Measurements from ENCODE around the gene IER3. TPM values are rescaled to one million over a fixed set of nuclear protein-coding genes. Genes with fewer than 3 reads are reported as not detected.

Gene IER3
- total and polyA plus RNA-seq, 2 of the 8 experiments (the other 6 are each of a cell fraction or from before 2014, with no cell fraction given): 11.9 to 26.5 TPM

- Histone ChIP-seq H2BK20ac (ENCODE audit: low read length) (no peak overlapping the region), H3K27me3 (replicated peaks in 1 of 4; ENCODE audit: control insufficient read depth in 3 of 4, extremely low read depth in 1 of 4, insufficient read depth in 3 of 4, low read length in 3 of 4) (no peaks in the 10 kb centered on the region), H2BK120ac (replicated peaks; ENCODE audit: low read depth, low read length) (no peak overlapping the region), H3K36me3 (ENCODE audit: control insufficient read depth in 2 of 4, insufficient read depth in 4 of 4, low read length in 3 of 4) (no peaks in the 10 kb centered on the region), H3K56ac (replicated peaks; ENCODE audit: insufficient read length, low read depth, low read length) (no peak overlapping the region), H4K91ac (replicated peaks; ENCODE audit: insufficient read length, low read length) (no peak overlapping the region), H3K4me1 (replicated peaks in 1 of 4; ENCODE audit: control insufficient read depth in 3 of 4, insufficient read depth in 4 of 4, low read length in 3 of 4) (peaks cover 4 to 7% (median 6%) of the 10 kb centered on the region in 4 experiments; a peak in 6 of 7 replicates), H3K4ac (replicated peaks; ENCODE audit: insufficient read length, low read depth, low read length) (no peak overlapping the region), H3K9ac (replicated peaks in 1 of 4; ENCODE audit: extremely low read depth in 1 of 4, low read depth in 3 of 4, low read length in 3 of 4) (no peak overlapping the region; a peak in 1 of 7 replicates), H3K23ac (ENCODE audit: insufficient read length) (no peak overlapping the region), H3K9me3 (ENCODE audit: insufficient read depth in 2 of 2, low read depth in 1 of 2, low read length in 1 of 2) (no peaks in the 10 kb centered on the region; a peak in 1 of 4 replicates), H3K79me2 (ENCODE audit: control insufficient read depth in 1 of 2, insufficient read depth in 2 of 2, low read length in 2 of 2) (no peaks in the 10 kb centered on the region), H3K14ac (ENCODE audit: insufficient read length) (no peak overlapping the region), H3K23me2 (ENCODE audit: low read depth, low read length) (no peaks in the 10 kb centered on the region), H2BK5ac (ENCODE audit: low read depth, low read length) (no peak overlapping the region), H2AK5ac (ENCODE audit: low read depth, low read length) (no peak overlapping the region), H2BK15ac (ENCODE audit: low read length) (no peak overlapping the region), H4K5ac (ENCODE audit: insufficient read length, low read depth, low read length) (no peak overlapping the region), H3K4me3 (ENCODE audit: extremely low read depth in 1 of 4, insufficient read depth in 2 of 4, low read depth in 3 of 4, low read length in 4 of 4) (no peak overlapping the region), H3K79me1 (ENCODE audit: low read depth, low read length) (no peaks in the 10 kb centered on the region), H3K27ac (ENCODE audit: low read depth, low read length) (no peak overlapping the region), H2BK12ac (ENCODE audit: low read depth, low read length) (peak overlapping the region; percentile 39; the same call in 1 of the 2 replicates), H2AFZ (ENCODE audit: low read length) (no peak overlapping the region), H4K20me1 (replicated peaks in 1 of 2; ENCODE audit: control insufficient read depth in 1 of 2, insufficient read depth in 2 of 2, low read length in 2 of 2) (no peaks in the 10 kb centered on the region), H3K4me2 (ENCODE audit: insufficient read depth in 1 of 2, low read depth in 2 of 2, low read length in 2 of 2) (no peak overlapping the region), H4K8ac (ENCODE audit: extremely low read depth, insufficient read depth, low read length) (no peak overlapping the region), H3K18ac (ENCODE audit: extremely low read depth, low read length) (no peak overlapping the region)
- CTCF ChIA-PET (ENCODE audit: partially characterized antibody): interaction anchor here (0.6 to 1.5 kb wide), 3 partner anchors 31 to 314 kb away, joined by 3 to 4 read pairs (median 3); no protein-coding TSS in a partner anchor
- DNase-seq (ENCODE audit: low read depth in 1 of 2, low spot score in 2 of 2): no peak
- WGBS, 2 experiments (ENCODE audit: extremely low coverage in 1 of 2, insufficient coverage in 1 of 2, insufficient read length in 1 of 2, insufficient replicate concordance in 2 of 2, low coverage in 1 of 2, low lambda C conversion rate in 2 of 2, missing lambda C conversion rate in 1 of 2): 86% methylated on average over 4 of the region's 4 CpGs; no CpG with 5 or more reads in 1 of the 2 experiments
- FAIRE-seq: no peak
- POLR2A ChIA-PET (ENCODE audit: partially characterized antibody): interaction anchor here (0.9 to 1.9 kb wide), 3 partner anchors 15 to 20 kb away, joined by 3 to 6 read pairs (median 3); partner anchors contain the start of genes FLOT1 and IER3
- TF ChIP-seq BRCA1 (IDR thresholded peaks at IDR 0.05; ENCODE audit: low read depth, low read length) (no peak), CTBP2 (IDR thresholded peaks at IDR 0.05; ENCODE audit: borderline replicate concordance, insufficient read depth, insufficient read length, low read length) (no peak), TCF12 (IDR thresholded peaks at IDR 0.05; ENCODE audit: low read depth, low read length) (no peak), CEBPB (IDR thresholded peaks at IDR 0.05; ENCODE audit: low read depth, low read length) (no peak), KDM1A (IDR thresholded peaks at IDR 0.05; ENCODE audit: borderline replicate concordance, low read length) (no peak), YY1 (IDR thresholded peaks at IDR 0.05; ENCODE audit: low read depth, low read length) (no peak), ASH2L (IDR thresholded peaks at IDR 0.05; ENCODE audit: low read length) (no peak), CHD2 (IDR thresholded peaks at IDR 0.05; ENCODE audit: low read length) (no peak), SAP30 (IDR thresholded peaks at IDR 0.05; ENCODE audit: insufficient read depth, insufficient replicate concordance, low read length) (no peak), KDM4A (IDR thresholded peaks at IDR 0.05; ENCODE audit: low read depth, low read length, severe bottlenecking) (no peak), CTCF (IDR thresholded peaks at IDR 0.05; ENCODE audit: control extremely low read depth in 1 of 3, insufficient read depth in 1 of 3, low read depth in 1 of 3, low read length in 3 of 3) (no peak)
Measured at GRCh38 chr6:30761791-30762429, 17.6 kb upstream of the IER3 start.
